IMR-90 (cell line): ENCODE data around the gene MMP20.

Experiments
- CTCF ChIP-seq: conservative IDR thresholded peaks from 2 replicates; pipeline ENCODE4 v1.5.1; 2012; ENCODE audit warnings: mild to moderate bottlenecking, low read depth, low read length, improper control_type of control experiment
- FOS ChIP-seq: fragments of 150-350 bp; IDR thresholded peaks from 2 replicates; pipeline ENCODE4 v1.6.1; 2016; ENCODE audit warnings: low read depth, low read length

- TF ChIP-seq FOS (no peak), CTCF (no peak)
Measured at GRCh38 chr11:102637731-102638130, 12.6 kb upstream of the MMP20 start.
